Endothelial cell of umbilical vein (primary cell): Measurements from ENCODE around the gene PPP1R10. TPM values are rescaled to one million over a fixed set of nuclear protein-coding genes. Genes with fewer than 3 reads are reported as not detected.

ENCODE experiments used
- BruUV-seq: library from RNA; stranded (reverse); fragments of 400-500 nt; replicated peaks from 2 replicates; lab custom pipeline; 2021; lab: Mats Ljungman, UMichigan
- CTCF ChIA-PET: fragments of 300-600, 350-600 bp; sonication (Branson Sonifier 250); formaldehyde crosslinking; loops from one replicate; lab custom pipeline; 2021; ENCODE audit warnings: antibody characterized with exemption, inconsistent platforms; lab: Charles Lee
- POLR2A ChIA-PET: fragments of 300-600, 350-600 bp; sonication (Branson Sonifier 250); formaldehyde crosslinking; loops from one replicate; lab custom pipeline; 2021; ENCODE audit warnings: antibody characterized with exemption, inconsistent platforms; lab: Charles Lee
- DNase-seq: peaks from one replicate; pipeline ENCODE4 v3.0.0-alpha.2; 2011; ENCODE audit warnings: low read depth, low spot score
- FAIRE-seq: peaks from 2 replicates; lab custom pipeline; 2011; peaks lifted over from hg19 to GRCh38; lab: Jason Lieb, UNC
- H2AFZ ChIP-seq: 2 replicates; pipeline ENCODE4 v1.6.0; 2012; ENCODE audit warnings: low read depth, low read length, control low read depth, inconsistent platforms
- H3K27ac ChIP-seq: 2 replicates; pipeline ENCODE4 v1.5.1; 2011; ENCODE audit warnings: low read depth, mild to moderate bottlenecking, control low read depth, low read length, moderate library complexity; ENCODE audit not compliant: insufficient read depth
- H3K27me3 ChIP-seq, 2 experiments: 2 replicates each; pipeline versions ENCODE4 v1.6.0 to v1.6.1; 2011; ENCODE audit warnings: low read length in 2 of 2, mixed read lengths in 1 of 2; ENCODE audit not compliant: control insufficient read depth in 2 of 2, insufficient read depth in 2 of 2
- H3K36me3 ChIP-seq, 2 experiments: 2 replicates in 1 of 2; 3 replicates in 1 of 2; pipeline ENCODE4 v1.5.1; 2011; ENCODE audit warnings: low read length in 2 of 2, mild to moderate bottlenecking in 1 of 2, moderate library complexity in 1 of 2; ENCODE audit not compliant: control insufficient read depth in 2 of 2, insufficient read depth in 2 of 2; ENCODE audit errors: extremely low read depth in 1 of 2
- H3K4me1 ChIP-seq: 3 replicates; pipeline ENCODE4 v1.5.1; 2011; ENCODE audit warnings: mild to moderate bottlenecking, low read length; ENCODE audit not compliant: control insufficient read depth, insufficient read depth; ENCODE audit errors: extremely low read depth
- H3K4me2 ChIP-seq: 2 replicates; pipeline ENCODE4 v1.6.1; 2011; ENCODE audit warnings: low read length, control low read depth, mixed read lengths; ENCODE audit not compliant: insufficient read depth
- H3K4me3 ChIP-seq, 3 experiments: fragments of 200-600 bp in 1 of 3; sonication (generic), shearing (Covaris generic) in 1 of 3; replicated peaks in 1 of 3; 2 replicates each; pipeline ENCODE4 v1.5.1; 2011 to 2016; ENCODE audit warnings: control low read depth in 3 of 3, low read length in 3 of 3, mild to moderate bottlenecking in 2 of 3, inconsistent platforms in 1 of 3, low read depth in 1 of 3, moderate library complexity in 1 of 3; ENCODE audit not compliant: insufficient read depth in 1 of 3
- H3K79me2 ChIP-seq: 2 replicates; pipeline ENCODE4 v1.6.0; 2012; ENCODE audit warnings: low read length, inconsistent platforms; ENCODE audit not compliant: control insufficient read depth, insufficient read depth
- H3K9ac ChIP-seq: replicated peaks from 2 replicates; pipeline ENCODE3; 2011; ENCODE audit warnings: low read length, control low read depth; ENCODE audit not compliant: insufficient read depth; ENCODE audit errors: extremely low read depth
- H3K9me1 ChIP-seq: replicated peaks from 3 replicates; pipeline ENCODE4 v1.6.0; 2011; ENCODE audit warnings: mild to moderate bottlenecking, low read length; ENCODE audit not compliant: control insufficient read depth, insufficient read depth; ENCODE audit errors: extremely low read depth
- H3K9me3 ChIP-seq: replicated peaks from 2 replicates; pipeline ENCODE4 v1.5.1; 2012; ENCODE audit warnings: low read length, inconsistent platforms; ENCODE audit not compliant: control insufficient read depth, insufficient read depth
- H4K20me1 ChIP-seq: replicated peaks from 2 replicates; pipeline ENCODE3; 2011; ENCODE audit warnings: mild to moderate bottlenecking, low read length; ENCODE audit not compliant: control insufficient read depth, insufficient read depth; ENCODE audit errors: extremely low read depth
- EZH2 ChIP-seq: IDR thresholded peaks from 2 replicates; pipeline ENCODE4 v1.6.1; 2012; ENCODE audit warnings: borderline replicate concordance, low read depth, mild to moderate bottlenecking, moderate library complexity, low read length, inconsistent platforms; ENCODE audit not compliant: severe bottlenecking
- FOS ChIP-seq: IDR thresholded peaks from 2 replicates; pipeline ENCODE4 v1.6.1; 2011; ENCODE audit warnings: mild to moderate bottlenecking, low read length, moderate library complexity, borderline replicate concordance; ENCODE audit not compliant: insufficient read depth
- GATA2 ChIP-seq: IDR thresholded peaks from 2 replicates; pipeline ENCODE4 v1.7.0; 2011; ENCODE audit warnings: low read depth, mild to moderate bottlenecking, moderate library complexity, mixed read lengths, low read length; ENCODE audit not compliant: insufficient read length, insufficient read depth
- JUN ChIP-seq: IDR thresholded peaks from 2 replicates; pipeline ENCODE4 v1.6.1; 2011; ENCODE audit warnings: borderline replicate concordance, low read depth; ENCODE audit not compliant: insufficient read length, insufficient read depth
- MYC ChIP-seq: IDR thresholded peaks from one replicate; pipeline ENCODE4 v1.6.1; 2011; ENCODE audit warnings: mild to moderate bottlenecking, low read depth, low read length
- POLR2A ChIP-seq: IDR thresholded peaks from 2 replicates; pipeline ENCODE4 v1.6.1; 2012; ENCODE audit warnings: low read depth, mild to moderate bottlenecking, control low read depth, low read length
- POLR2AphosphoS5 ChIP-seq: IDR thresholded peaks from 2 replicates; pipeline ENCODE4 v1.6.1; 2012; ENCODE audit warnings: low read depth, mild to moderate bottlenecking, control low read depth, low read length, moderate library complexity; ENCODE audit not compliant: insufficient read depth
- dilution Hi-C: fragments of 300-500 bp; cut with MboI; formaldehyde crosslinking; loops from one replicate; pipeline ENCODE4 v1.15.0; 2019; ENCODE audit warnings: low sequenced_read_pairs; ENCODE audit not compliant: extremely low pct_ligation_motif_present
- intact Hi-C: fragments of 100-400 bp; cut with micrococcal nuclease; formaldehyde crosslinking; loops from one replicate; pipeline ENCODE4 v1.10.0; 2022
- polyA plus RNA-seq, 4 experiments: library from polyadenylated mRNA; depleted of rRNA in 3 of 4; stranded (reverse) in 3 of 4; unstranded in 1 of 4; fragments of >200 nt; gene quantifications; 2 replicates each; pipeline versions ENCODE4 v1.2.1 to v1.2.3, GENCODE V29; 2011 to 2012; ENCODE audit warnings: missing spikeins in 1 of 4
- total RNA-seq: library from RNA; stranded (reverse); gene quantifications from 2 replicates; pipeline ENCODE4 v1.2.3, GENCODE V29; 2021
- TF ChIP-seq, protein P1 (sequence below): IDR thresholded peaks from 2 replicates; pipeline ENCODE4 v1.6.1; 2011; ENCODE audit not compliant: insufficient read depth, insufficient read length
- TF ChIP-seq, protein P2 (sequence below), 2 donors: IDR thresholded peaks; 1 replicate in 1 of 2; 2 replicates in 1 of 2; pipeline ENCODE4 v1.5.1; 2011; ENCODE audit warnings: low read length in 2 of 2, mild to moderate bottlenecking in 2 of 2, moderate library complexity in 2 of 2, control low read depth in 1 of 2, inconsistent platforms in 1 of 2, low read depth in 1 of 2; ENCODE audit not compliant: insufficient read depth in 1 of 2; ENCODE audit errors: extremely low read depth in 1 of 2

Gene PPP1R10
- total and polyA plus RNA-seq, 2 donors (not counting 3 experiments of a cell fraction or from before 2014, with no cell fraction given), result 19.2 to 88.3 TPM

DNA sequence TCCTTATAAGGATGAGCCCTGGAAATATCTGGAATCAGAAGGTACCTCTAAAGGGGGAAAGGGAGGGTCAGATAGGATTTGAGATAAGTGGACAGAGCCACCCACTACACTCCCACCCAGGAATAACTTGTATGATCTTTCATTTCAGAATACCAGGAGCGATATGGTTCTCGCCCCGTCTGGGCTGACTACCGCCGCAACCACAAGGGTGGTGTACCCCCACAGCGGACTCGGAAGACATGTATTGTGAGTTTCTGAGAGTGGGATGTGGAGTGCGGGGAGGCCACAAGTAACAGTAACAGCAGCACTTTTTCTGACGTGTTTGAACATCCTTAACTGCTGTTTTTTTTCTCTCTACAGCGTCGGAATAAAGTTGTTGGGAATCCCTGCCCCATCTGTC, 2.5 kb upstream of the PPP1R10 start:
- no peak overlapping the region for H3K9ac ChIP-seq
- POLR2A ChIA-PET, result no interaction called here
- no peaks in the 10 kb centered on the region for H3K9me3 ChIP-seq
- H4K20me1 ChIP-seq, result no peaks in the 10 kb centered on the region
- no peaks in the 10 kb centered on the region for H3K9me1 ChIP-seq
- no TSS peak for BruUV-seq
- H3K4me1 ChIP-seq, result peaks cover 6% of the 10 kb centered on the region
- no peak overlapping the region for H3K27ac ChIP-seq
- dilution Hi-C loops (no loop called here), intact Hi-C loops (no loop called here)
- CTCF ChIA-PET, result no interaction called here
- no peak for FAIRE-seq
- DNase-seq, result no peak
- no peaks in the 10 kb centered on the region for H3K27me3 ChIP-seq
- peaks cover 5 to 11% of the 10 kb centered on the region in 2 experiments for H3K36me3 ChIP-seq
- H3K79me2 ChIP-seq, result peaks cover 29% of the 10 kb centered on the region
- no peak overlapping the region for H3K4me3 ChIP-seq
- H3K4me2 ChIP-seq, result no peak overlapping the region
- TF ChIP-seq GATA2 (no peak), JUN (no peak), MYC (no peak), EZH2 (no peak), FOS (no peak), POLR2A (no peak), POLR2AphosphoS5 (no peak)
- TF ChIP-seq, protein P1, sequence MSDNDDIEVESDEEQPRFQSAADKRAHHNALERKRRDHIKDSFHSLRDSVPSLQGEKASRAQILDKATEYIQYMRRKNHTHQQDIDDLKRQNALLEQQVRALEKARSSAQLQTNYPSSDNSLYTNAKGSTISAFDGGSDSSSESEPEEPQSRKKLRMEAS, result no peak
- TF ChIP-seq, protein P2, sequence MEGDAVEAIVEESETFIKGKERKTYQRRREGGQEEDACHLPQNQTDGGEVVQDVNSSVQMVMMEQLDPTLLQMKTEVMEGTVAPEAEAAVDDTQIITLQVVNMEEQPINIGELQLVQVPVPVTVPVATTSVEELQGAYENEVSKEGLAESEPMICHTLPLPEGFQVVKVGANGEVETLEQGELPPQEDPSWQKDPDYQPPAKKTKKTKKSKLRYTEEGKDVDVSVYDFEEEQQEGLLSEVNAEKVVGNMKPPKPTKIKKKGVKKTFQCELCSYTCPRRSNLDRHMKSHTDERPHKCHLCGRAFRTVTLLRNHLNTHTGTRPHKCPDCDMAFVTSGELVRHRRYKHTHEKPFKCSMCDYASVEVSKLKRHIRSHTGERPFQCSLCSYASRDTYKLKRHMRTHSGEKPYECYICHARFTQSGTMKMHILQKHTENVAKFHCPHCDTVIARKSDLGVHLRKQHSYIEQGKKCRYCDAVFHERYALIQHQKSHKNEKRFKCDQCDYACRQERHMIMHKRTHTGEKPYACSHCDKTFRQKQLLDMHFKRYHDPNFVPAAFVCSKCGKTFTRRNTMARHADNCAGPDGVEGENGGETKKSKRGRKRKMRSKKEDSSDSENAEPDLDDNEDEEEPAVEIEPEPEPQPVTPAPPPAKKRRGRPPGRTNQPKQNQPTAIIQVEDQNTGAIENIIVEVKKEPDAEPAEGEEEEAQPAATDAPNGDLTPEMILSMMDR (IDR thresholded peaks at IDR 0.05; ENCODE audit: extremely low read depth in 1 of 2, insufficient read depth in 1 of 2, low read depth in 1 of 2, low read length in 2 of 2), result no peak
- H2AFZ ChIP-seq, result no peak overlapping the region
